ENCODE data around the gene FLNB.

FLNB gene

GRCh38 chr3:58202917-58203360 lies 194.7 kb downstream of the FLNB start:
- DNase-seq (ENCODE audit: low read depth in 2 of 2) = no peak
- TF ChIP-seq CTCF (IDR thresholded peaks at IDR 0.05; ENCODE audit: low read depth, low read length) = no peak

GRCh38 chr3:58203541-58203940 lies 195.3 kb downstream of the FLNB start:
- DNase-seq (ENCODE audit: low read depth in 2 of 2) = no peak
- no peak overlapping the region for H3K4me3 ChIP-seq (replicated peaks in 1 of 2; ENCODE audit: low read depth in 2 of 2, low read length in 2 of 2)
- no peak for TF ChIP-seq CTCF (IDR thresholded peaks at IDR 0.05; ENCODE audit: low read depth, low read length)

More at GRCh38 chr3:58202917-58203360, 194.7 kb downstream of the FLNB start:
- H3K4me3 ChIP-seq (replicated peaks in 1 of 2; ENCODE audit: low read depth in 2 of 2, low read length in 2 of 2) = no peak overlapping the region

- no peak overlapping the region for H3K4me3 ChIP-seq (replicated peaks in 1 of 2; ENCODE audit: low read depth in 2 of 2, low read length in 2 of 2)
- no peak for TF ChIP-seq CTCF (IDR thresholded peaks at IDR 0.05; ENCODE audit: low read depth, low read length)
- no peak for DNase-seq (ENCODE audit: low read depth in 2 of 2)
Measured at GRCh38 chr3:58204720-58205119, 196.5 kb downstream of the FLNB start.

GRCh38 chr3:58205981-58206380 lies 197.8 kb downstream of the FLNB start:
- no peak for TF ChIP-seq CTCF (IDR thresholded peaks at IDR 0.05; ENCODE audit: low read depth, low read length)
- H3K4me3 ChIP-seq (replicated peaks in 1 of 2; ENCODE audit: low read depth in 2 of 2, low read length in 2 of 2) = no peak overlapping the region
- no peak for DNase-seq (ENCODE audit: low read depth in 2 of 2)

GRCh38 chr3:58206406-58207011 lies 198.3 kb downstream of the FLNB start:
- H3K4me3 ChIP-seq (replicated peaks in 1 of 2; ENCODE audit: low read depth in 2 of 2, low read length in 2 of 2) = no peak overlapping the region
- TF ChIP-seq CTCF (IDR thresholded peaks at IDR 0.05; ENCODE audit: low read depth, low read length) = no peak
- DNase-seq (ENCODE audit: low read depth in 2 of 2) = peak; percentile 30 to 71

GRCh38 chr3:58207954-58208353 lies 199.7 kb downstream of the FLNB start:
- no peak for TF ChIP-seq CTCF (IDR thresholded peaks at IDR 0.05; ENCODE audit: low read depth, low read length)
- no peak overlapping the region for H3K4me3 ChIP-seq (replicated peaks in 1 of 2; ENCODE audit: low read depth in 2 of 2, low read length in 2 of 2)
- no peak for DNase-seq (ENCODE audit: low read depth in 2 of 2)

- no peak for TF ChIP-seq CTCF (IDR thresholded peaks at IDR 0.05; ENCODE audit: low read depth, low read length)
- no peak overlapping the region for H3K4me3 ChIP-seq (replicated peaks in 1 of 2; ENCODE audit: low read depth in 2 of 2, low read length in 2 of 2)
- DNase-seq (ENCODE audit: low read depth in 2 of 2) = no peak
Measured at GRCh38 chr3:58209933-58210332, 201.7 kb downstream of the FLNB start.

Data from cardiac fibroblast (primary cell).